ENCODE results near the gene POLK. TPM values are rescaled to one million over a fixed set of nuclear protein-coding genes. Genes with fewer than 3 reads are reported as not detected.
"Not testable (repeated sequence)": the region's sequence is repeated elsewhere in the genome, so short reads cannot be mapped to it uniquely, and the experiment has no call there.

The POLK gene
- total RNA-seq, 5 donors from 2014 or later (not counting 1 experiment from before 2014, with no cell fraction given), result 21.8 to 26.2 (median 25.0) TPM

GRCh38 chr5:75526070-75526469 is 14.4 kb downstream of the POLK start:
- H3K4me3 ChIP-seq (ENCODE audit: control insufficient read depth in 1 of 2, extremely low read depth in 1 of 2, low read length in 1 of 2), result no peak overlapping the region
- ATAC-seq (replicated peaks in 1 of 4) (no peak), DNase-seq (no peak)
- ChIA-PET CTCF (no interaction called here), POLR2A (interaction anchor here in 1 of 2 donors (0.6 kb wide), 1 partner anchor 767 kb away, joined by 4 read pairs; no protein-coding TSS in a partner anchor)
- Mint-ChIP-seq H3K27me3 (no peaks in the 10 kb centered on the region), H3K27ac (peak overlapping the region in 1 of 2 donors; percentile 13), H3K4me3 (no peak overlapping the region), H3K36me3 (peaks cover 16% of the 10 kb centered on the region), H3K9me3 (peaks cover 0 to 6% (median 6%) of the 10 kb centered on the region in 3 donors), H3K4me1 (peaks cover 41 to 45% (median 44%) of the 10 kb centered on the region in 3 donors)
- WGBS (ENCODE audit: insufficient coverage), result no CpG with 5 or more reads among the region's 2 CpGs
- no peaks in the 10 kb centered on the region for H3K27me3 ChIP-seq (replicated peaks in 1 of 2; ENCODE audit: control insufficient read depth in 2 of 2, extremely low read depth in 1 of 2, insufficient read depth in 2 of 2, low read length in 1 of 2)
- H3K36me3 ChIP-seq (ENCODE audit: control insufficient read depth in 2 of 2, extremely low read depth in 1 of 2, insufficient read depth in 1 of 2, low read length in 1 of 2), result peaks cover 0 to 2% of the 10 kb centered on the region in 2 donors
- peaks cover 2 to 15% of the 10 kb centered on the region in 2 experiments for H3K4me1 ChIP-seq (ENCODE audit: control insufficient read depth in 1 of 2, extremely low read depth in 1 of 2, insufficient read depth in 2 of 2, low read length in 2 of 2)
- H3K27ac ChIP-seq (ENCODE audit: low read length), result no peak overlapping the region
- peaks cover 4% of the 10 kb centered on the region for H3K9me3 ChIP-seq

- H3K4me1 Mint-ChIP-seq, result peaks cover 36 to 37% (median 36%) of the 10 kb centered on the region in 3 donors
- ChIA-PET POLR2A (no interaction called here), CTCF (no interaction called here)
- DNase-seq (no peak), ATAC-seq (replicated peaks in 1 of 4) (no peak)
- no peaks in the 10 kb centered on the region for H3K27me3 ChIP-seq (replicated peaks in 1 of 2; ENCODE audit: control insufficient read depth in 2 of 2, extremely low read depth in 1 of 2, insufficient read depth in 2 of 2, low read length in 1 of 2)
- H3K4me3 ChIP-seq (ENCODE audit: control insufficient read depth in 1 of 2, extremely low read depth in 1 of 2, low read length in 1 of 2), result no peak overlapping the region
- peak overlapping the region; percentile 39 to 40 for H3K27ac Mint-ChIP-seq
- H3K27ac ChIP-seq (ENCODE audit: low read length), result no peak overlapping the region
- H3K36me3 ChIP-seq (ENCODE audit: control insufficient read depth in 2 of 2, extremely low read depth in 1 of 2, insufficient read depth in 1 of 2, low read length in 1 of 2), result peaks cover 0 to 2% of the 10 kb centered on the region in 2 donors
- no peaks in the 10 kb centered on the region for H3K27me3 Mint-ChIP-seq
- peaks cover 2 to 12% of the 10 kb centered on the region in 2 experiments for H3K4me1 ChIP-seq (ENCODE audit: control insufficient read depth in 1 of 2, extremely low read depth in 1 of 2, insufficient read depth in 2 of 2, low read length in 2 of 2)
- no peak overlapping the region for H3K4me3 Mint-ChIP-seq
- H3K9me3 Mint-ChIP-seq, result peaks cover 5 to 9% (median 6%) of the 10 kb centered on the region in 3 donors
- H3K9me3 ChIP-seq, result peaks cover under 1% of the 10 kb centered on the region
- peaks cover 23% of the 10 kb centered on the region for H3K36me3 Mint-ChIP-seq
Measured at GRCh38 chr5:75529185-75529584, 17.5 kb downstream of the POLK start.

- Histone ChIP-seq H3K4me1 (ENCODE audit: control insufficient read depth in 1 of 2, extremely low read depth in 1 of 2, insufficient read depth in 2 of 2, low read length in 2 of 2) (peaks cover 0 to 5% of the 10 kb centered on the region in 2 experiments), H3K9me3 (peaks cover 6% of the 10 kb centered on the region), H3K27me3 (replicated peaks in 1 of 2; ENCODE audit: control insufficient read depth in 2 of 2, extremely low read depth in 1 of 2, insufficient read depth in 2 of 2, low read length in 1 of 2) (no peaks in the 10 kb centered on the region), H3K27ac (ENCODE audit: low read length) (no peak overlapping the region), H3K36me3 (ENCODE audit: control insufficient read depth in 2 of 2, extremely low read depth in 1 of 2, insufficient read depth in 1 of 2, low read length in 1 of 2) (peaks cover 3 to 6% of the 10 kb centered on the region in 2 donors), H3K4me3 (ENCODE audit: control insufficient read depth in 1 of 2, extremely low read depth in 1 of 2, low read length in 1 of 2) (no peak overlapping the region)
- Mint-ChIP-seq H3K27ac (no peak overlapping the region), H3K27me3 (no peaks in the 10 kb centered on the region), H3K9me3 (peaks cover 16 to 19% (median 16%) of the 10 kb centered on the region in 3 donors), H3K4me1 (peaks cover 31 to 35% (median 35%) of the 10 kb centered on the region in 3 donors), H3K36me3 (peaks cover 46% of the 10 kb centered on the region), H3K4me3 (no peak overlapping the region)
- ATAC-seq (replicated peaks in 1 of 4) (no peak), DNase-seq (no peak)
- no CpG with 5 or more reads among the region's 2 CpGs for WGBS (ENCODE audit: insufficient coverage)
- POLR2A ChIA-PET, result no interaction called here
- CTCF ChIA-PET, result no interaction called here
Measured at GRCh38 chr5:75532190-75532589, 20.5 kb downstream of the POLK start.

GRCh38 chr5:75533716-75534115 is 22.0 kb downstream of the POLK start:
- H3K27ac ChIP-seq (ENCODE audit: low read length); H3K27me3 ChIP-seq (replicated peaks in 1 of 2; ENCODE audit: control insufficient read depth in 2 of 2, extremely low read depth in 1 of 2, insufficient read depth in 2 of 2, low read length in 1 of 2); CTCF ChIA-PET; DNase-seq; H3K9me3 ChIP-seq; H3K27ac Mint-ChIP-seq; H3K4me3 Mint-ChIP-seq; H3K36me3 ChIP-seq (ENCODE audit: control insufficient read depth in 2 of 2, extremely low read depth in 1 of 2, insufficient read depth in 1 of 2, low read length in 1 of 2); H3K4me3 ChIP-seq (ENCODE audit: control insufficient read depth in 1 of 2, extremely low read depth in 1 of 2, low read length in 1 of 2); ATAC-seq (replicated peaks in 1 of 4); POLR2A ChIA-PET; H3K4me1 ChIP-seq (ENCODE audit: control insufficient read depth in 1 of 2, extremely low read depth in 1 of 2, insufficient read depth in 2 of 2, low read length in 2 of 2); H3K27me3 Mint-ChIP-seq: not testable (repeated sequence)
- Mint-ChIP-seq H3K4me1 (peaks cover 31 to 37% (median 32%) of the 10 kb centered on the region in 3 donors), H3K9me3 (peaks cover 16 to 19% (median 16%) of the 10 kb centered on the region in 3 donors), H3K36me3 (peaks cover 49% of the 10 kb centered on the region)
- whole genome bisulfite sequencing (ENCODE audit: insufficient coverage), result no CpG with 5 or more reads among the region's 1 CpG

- WGBS (ENCODE audit: insufficient coverage), result no CpG with 5 or more reads among the region's 2 CpGs
- Histone ChIP-seq H3K36me3 (ENCODE audit: control insufficient read depth in 2 of 2, extremely low read depth in 1 of 2, insufficient read depth in 1 of 2, low read length in 1 of 2) (peaks cover 3 to 4% of the 10 kb centered on the region in 2 donors), H3K27me3 (replicated peaks in 1 of 2; ENCODE audit: control insufficient read depth in 2 of 2, extremely low read depth in 1 of 2, insufficient read depth in 2 of 2, low read length in 1 of 2) (no peaks in the 10 kb centered on the region), H3K27ac (ENCODE audit: low read length) (no peak overlapping the region), H3K4me1 (ENCODE audit: control insufficient read depth in 1 of 2, extremely low read depth in 1 of 2, insufficient read depth in 2 of 2, low read length in 2 of 2) (peaks cover 0 to 5% of the 10 kb centered on the region in 2 experiments), H3K9me3 (peaks cover 6% of the 10 kb centered on the region), H3K4me3 (ENCODE audit: control insufficient read depth in 1 of 2, extremely low read depth in 1 of 2, low read length in 1 of 2) (no peak overlapping the region)
- ATAC-seq (replicated peaks in 1 of 4), result no peak
- Mint-ChIP-seq H3K4me1 (peaks cover 25 to 33% (median 28%) of the 10 kb centered on the region in 3 donors), H3K36me3 (peaks cover 46% of the 10 kb centered on the region), H3K9me3 (peaks cover 16 to 19% (median 16%) of the 10 kb centered on the region in 3 donors), H3K27me3 (no peaks in the 10 kb centered on the region), H3K4me3 (no peak overlapping the region), H3K27ac (no peak overlapping the region)
- ChIA-PET CTCF (no interaction called here), POLR2A (interaction anchor here (0.6 kb wide), 2 partner anchors 10 to 670 kb away, joined by 4 read pairs; no protein-coding TSS in a partner anchor)
- DNase-seq, result no peak
Measured at GRCh38 chr5:75534734-75535133, 23.0 kb downstream of the POLK start.

- Histone ChIP-seq H3K27me3 (replicated peaks in 1 of 2; ENCODE audit: control insufficient read depth in 2 of 2, extremely low read depth in 1 of 2, insufficient read depth in 2 of 2, low read length in 1 of 2) (no peaks in the 10 kb centered on the region), H3K36me3 (ENCODE audit: control insufficient read depth in 2 of 2, extremely low read depth in 1 of 2, insufficient read depth in 1 of 2, low read length in 1 of 2) (peaks cover 3 to 4% of the 10 kb centered on the region in 2 donors), H3K27ac (ENCODE audit: low read length) (no peak overlapping the region), H3K4me1 (ENCODE audit: control insufficient read depth in 1 of 2, extremely low read depth in 1 of 2, insufficient read depth in 2 of 2, low read length in 2 of 2) (peaks cover 0 to 5% of the 10 kb centered on the region in 2 experiments), H3K9me3 (peaks cover 6% of the 10 kb centered on the region), H3K4me3 (ENCODE audit: control insufficient read depth in 1 of 2, extremely low read depth in 1 of 2, low read length in 1 of 2) (no peak overlapping the region)
- Mint-ChIP-seq H3K9me3 (peaks cover 16 to 19% (median 16%) of the 10 kb centered on the region in 3 donors), H3K27me3 (no peaks in the 10 kb centered on the region), H3K27ac (no peak overlapping the region), H3K4me1 (peaks cover 25 to 31% (median 27%) of the 10 kb centered on the region in 3 donors), H3K4me3 (no peak overlapping the region), H3K36me3 (peaks cover 48% of the 10 kb centered on the region)
- 96% methylated on average over 3 of the region's 3 CpGs for WGBS (ENCODE audit: insufficient coverage)
- no peak for ATAC-seq (replicated peaks in 1 of 4)
- ChIA-PET CTCF (no interaction called here), POLR2A (no interaction called here)
- DNase-seq, result no peak
Measured at GRCh38 chr5:75536147-75536546, 24.5 kb downstream of the POLK start.
